ENCODE measurements around the gene ZNF217. TPM values are rescaled to one million over a fixed set of nuclear protein-coding genes. Genes with fewer than 3 reads are reported as not detected.
A peak's percentile ranks its signal among the peaks of the same experiment; 100 is the strongest.
"Not testable (repeated sequence)": the region's sequence is repeated elsewhere in the genome, so short reads cannot be mapped to it uniquely, and the experiment has no call there.

ZNF217 gene
- total RNA-seq, 1 donor from 2014 or later, result 84.4 TPM

- H3K9me3 Mint-ChIP-seq, result no peaks in the 10 kb centered on the region
- Histone ChIP-seq H3K27me3 (no peaks in the 10 kb centered on the region), H3K9me3 (ENCODE audit: low read depth) (no peaks in the 10 kb centered on the region), H3K79me2 (ENCODE audit: low read depth) (no peaks in the 10 kb centered on the region), H2AFZ (replicated peaks) (peak overlapping the region; percentile 91), H3K27ac (peak overlapping the region; percentile 54), H3K4me2 (peak overlapping the region; percentile 68), H3F3A (ENCODE audit: low read depth) (peaks cover 21% of the 10 kb centered on the region), H3K4me3 (no peak overlapping the region), H3K4me1 (peaks cover 24% of the 10 kb centered on the region), H4K20me1 (ENCODE audit: low read depth) (no peaks in the 10 kb centered on the region), H3K9ac (no peak overlapping the region), H3K36me3 (no peaks in the 10 kb centered on the region)
- DNase-seq (ENCODE audit: low spot score), result no peak
- no peaks in the 10 kb centered on the region for H3K36me3 Mint-ChIP-seq
- TF ChIP-seq EZH2 (IDR thresholded peaks at IDR 0.05) (no peak), CTCF (IDR thresholded peaks at IDR 0.05) (no peak), EZH2phosphoT487 (IDR thresholded peaks at IDR 0.05) (no peak)
- peaks cover 28% of the 10 kb centered on the region for H3K4me1 Mint-ChIP-seq
- H3K27me3 Mint-ChIP-seq (ENCODE audit: insufficient read depth, low read depth), result peaks cover 12% of the 10 kb centered on the region
- no peak overlapping the region for H3K4me3 Mint-ChIP-seq
- H3K27ac Mint-ChIP-seq, result peak overlapping the region; percentile 88
Measured at GRCh38 chr20:53608456-53609452, 15.1 kb upstream of the ZNF217 start.

DNA sequence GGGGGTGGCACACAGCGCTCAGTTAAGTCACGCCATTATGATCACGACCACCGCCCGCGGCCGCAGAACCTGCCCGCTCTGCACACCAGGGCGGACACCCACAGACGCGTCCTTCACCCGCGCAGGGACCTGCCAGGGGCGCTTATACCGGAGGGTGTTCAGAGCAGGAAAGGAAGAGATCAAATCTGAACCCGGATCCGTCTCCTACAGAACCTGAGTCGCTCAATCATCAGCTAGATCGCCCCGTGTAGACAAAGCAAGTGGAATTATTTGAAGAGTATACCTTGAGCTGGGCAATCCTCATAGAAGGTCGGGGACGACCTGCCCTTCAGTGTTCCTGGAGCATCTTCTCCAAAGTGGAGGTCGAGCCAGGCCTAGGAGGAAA lies 14.4 kb upstream of the ZNF217 start:
- no peak overlapping the region for H3K4me2 ChIP-seq
- no peak overlapping the region for H2AFZ ChIP-seq (replicated peaks)
- no peak overlapping the region for H3K4me3 ChIP-seq
- H3K27ac Mint-ChIP-seq, result no peak overlapping the region
- no peak overlapping the region for H3K9ac ChIP-seq
- TF ChIP-seq CTCF (IDR thresholded peaks at IDR 0.05) (no peak), EZH2phosphoT487 (IDR thresholded peaks at IDR 0.05) (no peak), EZH2 (IDR thresholded peaks at IDR 0.05) (no peak)
- H3K4me1 ChIP-seq, result peaks cover 21% of the 10 kb centered on the region
- H3K4me1 Mint-ChIP-seq, result peaks cover 23% of the 10 kb centered on the region
- H3K27ac ChIP-seq, result no peak overlapping the region
- H3K27me3 ChIP-seq, result no peaks in the 10 kb centered on the region
- no peaks in the 10 kb centered on the region for H3K36me3 ChIP-seq
- no peaks in the 10 kb centered on the region for H3K9me3 ChIP-seq (ENCODE audit: low read depth)
- H3K36me3 Mint-ChIP-seq, result no peaks in the 10 kb centered on the region
- no peaks in the 10 kb centered on the region for H3K79me2 ChIP-seq (ENCODE audit: low read depth)
- no peak for DNase-seq (ENCODE audit: low spot score)
- no peaks in the 10 kb centered on the region for H4K20me1 ChIP-seq (ENCODE audit: low read depth)
- peaks cover 17% of the 10 kb centered on the region for H3F3A ChIP-seq (ENCODE audit: low read depth)
- no peak overlapping the region for H3K4me3 Mint-ChIP-seq
- H3K27me3 Mint-ChIP-seq (ENCODE audit: insufficient read depth, low read depth), result peaks cover 12% of the 10 kb centered on the region
- no peaks in the 10 kb centered on the region for H3K9me3 Mint-ChIP-seq

GRCh38 chr20:53606364-53606985 lies 12.8 kb upstream of the ZNF217 start:
- no peak overlapping the region for H3K9ac ChIP-seq
- no peaks in the 10 kb centered on the region for H3K36me3 ChIP-seq
- peaks cover 19% of the 10 kb centered on the region for H3K4me1 ChIP-seq
- no peak overlapping the region for H2AFZ ChIP-seq (replicated peaks)
- H4K20me1 ChIP-seq (ENCODE audit: low read depth), result no peaks in the 10 kb centered on the region
- no peak overlapping the region for H3K27ac Mint-ChIP-seq
- H3K27ac ChIP-seq, result no peak overlapping the region
- H3K4me2 ChIP-seq, result no peak overlapping the region
- H3F3A ChIP-seq (ENCODE audit: low read depth), result peaks cover 17% of the 10 kb centered on the region
- H3K9me3 ChIP-seq (ENCODE audit: low read depth), result no peaks in the 10 kb centered on the region
- H3K4me1 Mint-ChIP-seq, result peaks cover 21% of the 10 kb centered on the region
- peaks cover 12% of the 10 kb centered on the region for H3K27me3 Mint-ChIP-seq (ENCODE audit: insufficient read depth, low read depth)
- H3K4me3 Mint-ChIP-seq, result no peak overlapping the region
- no peaks in the 10 kb centered on the region for H3K9me3 Mint-ChIP-seq
- H3K27me3 ChIP-seq, result no peaks in the 10 kb centered on the region
- H3K79me2 ChIP-seq (ENCODE audit: low read depth), result no peaks in the 10 kb centered on the region
- H3K4me3 ChIP-seq, result no peak overlapping the region
- DNase-seq (ENCODE audit: low spot score), result no peak
- H3K36me3 Mint-ChIP-seq, result no peaks in the 10 kb centered on the region
- TF ChIP-seq EZH2 (IDR thresholded peaks at IDR 0.05), result no peak
- no peak for TF ChIP-seq EZH2phosphoT487 (IDR thresholded peaks at IDR 0.05)
- no peak for TF ChIP-seq CTCF (IDR thresholded peaks at IDR 0.05)

DNA sequence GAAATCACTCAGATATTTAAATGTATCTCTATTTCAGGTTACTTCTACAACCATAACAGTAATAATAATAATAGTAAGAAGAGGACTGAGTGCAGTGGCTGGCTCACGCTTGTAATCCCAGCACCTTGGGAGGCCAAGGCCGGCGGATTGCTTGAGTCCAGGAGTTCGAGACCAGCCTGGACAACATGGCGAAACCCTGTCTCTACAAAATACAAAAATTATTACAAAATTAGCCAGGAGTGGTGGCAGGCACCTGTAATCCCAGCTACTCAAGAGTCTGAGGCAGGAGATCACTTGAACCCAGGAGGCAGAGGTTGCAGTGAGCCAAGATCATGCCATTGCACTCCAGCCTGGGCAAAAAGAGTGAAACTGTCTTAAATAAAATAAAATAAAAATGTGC lies 11.8 kb upstream of the ZNF217 start:
- H2AFZ ChIP-seq (replicated peaks); H3K4me2 ChIP-seq; H3K27me3 ChIP-seq; H3K4me3 Mint-ChIP-seq; H3K36me3 ChIP-seq; H3K9me3 Mint-ChIP-seq; H3K27ac ChIP-seq; H3K36me3 Mint-ChIP-seq; DNase-seq (ENCODE audit: low spot score); H3K9me3 ChIP-seq (ENCODE audit: low read depth); H3K79me2 ChIP-seq (ENCODE audit: low read depth); H3K4me3 ChIP-seq; H4K20me1 ChIP-seq (ENCODE audit: low read depth); H3K27ac Mint-ChIP-seq; H3K9ac ChIP-seq: not testable (repeated sequence)
- H3F3A ChIP-seq (ENCODE audit: low read depth), result peaks cover 17% of the 10 kb centered on the region
- Mint-ChIP-seq H3K4me1 (peaks cover 18% of the 10 kb centered on the region), H3K27me3 (ENCODE audit: insufficient read depth, low read depth) (peaks cover 12% of the 10 kb centered on the region)
- H3K4me1 ChIP-seq, result peaks cover 19% of the 10 kb centered on the region

DNA sequence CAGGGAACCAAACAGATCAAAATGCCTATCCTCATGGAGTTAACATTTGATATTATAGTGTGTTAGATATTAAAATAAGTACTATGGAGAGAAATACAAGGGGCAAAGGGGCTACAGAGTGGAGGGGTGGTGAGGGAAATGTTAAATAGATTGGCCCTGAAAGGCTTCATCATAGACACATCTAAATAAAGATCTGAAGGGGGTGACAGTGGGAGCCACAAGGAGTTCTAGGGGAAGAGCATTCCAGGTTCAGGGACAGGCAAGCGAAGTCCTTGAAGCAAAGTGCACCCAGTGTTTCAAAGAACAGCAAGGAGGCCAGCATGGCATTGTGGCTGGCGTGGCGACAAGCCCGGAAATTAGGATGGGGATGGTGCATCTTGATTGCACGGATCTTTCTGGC lies 11.2 kb upstream of the ZNF217 start:
- H3K27ac Mint-ChIP-seq, result peak overlapping the region; percentile 60

More for the DNA sequence above, 11.2 kb upstream of the ZNF217 start:
- H3K4me3 Mint-ChIP-seq; H3K79me2 ChIP-seq (ENCODE audit: low read depth); H3K9me3 Mint-ChIP-seq; H2AFZ ChIP-seq (replicated peaks); H3K27ac ChIP-seq; H3K9me3 ChIP-seq (ENCODE audit: low read depth); DNase-seq (ENCODE audit: low spot score); H3K4me2 ChIP-seq; H3K4me3 ChIP-seq; H3K36me3 ChIP-seq; H3K36me3 Mint-ChIP-seq; H3K9ac ChIP-seq; H3K27me3 ChIP-seq; H4K20me1 ChIP-seq (ENCODE audit: low read depth): not testable (repeated sequence)
- Histone ChIP-seq H3F3A (ENCODE audit: low read depth) (peaks cover 15% of the 10 kb centered on the region), H3K4me1 (peaks cover 15% of the 10 kb centered on the region)
- H3K4me1 Mint-ChIP-seq, result peaks cover 15% of the 10 kb centered on the region
- H3K27me3 Mint-ChIP-seq (ENCODE audit: insufficient read depth, low read depth), result peaks cover 12% of the 10 kb centered on the region

Data from neural progenitor cell (in vitro differentiated cells).